K562 (cell line): ENCODE data around the gene CD96. TPM values are rescaled to one million over a fixed set of nuclear protein-coding genes. Genes with fewer than 3 reads are reported as not detected.
"Not testable (repeated sequence)": the region's sequence is repeated elsewhere in the genome, so short reads cannot be mapped to it uniquely, and the experiment has no call there.

Experiments used
- ATAC-seq: fragments of 200-7000 bp; cut with Tn5 transposase; 3 replicates; pipeline ENCODE4 v1.9.1; 2020; ENCODE audit warnings: moderate library complexity
- BruUV-seq: library from RNA; stranded (reverse); fragments of 400-500 nt; replicated peaks from 2 replicates; lab custom pipeline; 2021; lab: Mats Ljungman, UMichigan
- CTCF ChIA-PET: fragments of 300-600 bp; formaldehyde crosslinking; extraction: SDS; loops from one replicate; lab custom pipeline; 2021; ENCODE audit warnings: low intra/inter-chr PET ratio; lab: Yijun Ruan, JAX
- POLR2A ChIA-PET: fragments of 300-600, 350-650 bp; sonication (Branson Sonifier 250); formaldehyde crosslinking; extraction: SDS; loops from one replicate; lab custom pipeline; 2021; ENCODE audit warnings: antibody characterized with exemption, inconsistent platforms; lab: Yijun Ruan, JAX
- DNase-seq, 4 experiments: peaks; one replicate each; pipeline versions ENCODE4 v3.0.0 to v3.0.0-alpha.2; 2011 to 2018; ENCODE audit warnings: low spot score in 3 of 4, mixed read lengths in 3 of 4; ENCODE audit errors: extremely low read depth in 1 of 4
- FAIRE-seq: peaks from 2 replicates; lab custom pipeline; 2011; peaks lifted over from hg19 to GRCh38; lab: Jason Lieb, UNC
- H2AFZ ChIP-seq: 2 replicates; pipeline ENCODE4 v1.6.0; 2011; ENCODE audit warnings: low read depth, low read length, control low read depth, inconsistent platforms
- H3K27ac ChIP-seq: fragments of 200-600 bp; 3 replicates; pipeline ENCODE4 v1.8.0; 2011; ENCODE audit warnings: low read depth, mild to moderate bottlenecking, control low read depth, inconsistent platforms, low read length, moderate library complexity, mixed read lengths; ENCODE audit errors: extremely low read depth
- H3K27me3 ChIP-seq, 2 experiments: fragments of 300-600 bp in 1 of 2; 2 replicates in 1 of 2; 3 replicates in 1 of 2; pipeline versions ENCODE4 v1.6.0 to v1.8.0; 2011; ENCODE audit warnings: inconsistent platforms in 2 of 2, low read length in 2 of 2, mild to moderate bottlenecking in 1 of 2, mixed read lengths in 1 of 2, moderate library complexity in 1 of 2; ENCODE audit not compliant: control insufficient read depth in 2 of 2, insufficient read depth in 2 of 2
- H3K36me3 ChIP-seq: fragments of 300-600 bp; 3 replicates; pipeline ENCODE4 v1.8.0; 2011; ENCODE audit warnings: mild to moderate bottlenecking, low read length, inconsistent platforms; ENCODE audit not compliant: control insufficient read depth, insufficient read depth
- H3K4me1 ChIP-seq, 2 experiments: fragments of 200-600 bp in 1 of 2; replicated peaks in 1 of 2; 2 replicates in 1 of 2; 3 replicates in 1 of 2; pipeline versions ENCODE4 v1.5.1 to v1.8.0; 2011; ENCODE audit warnings: inconsistent platforms in 2 of 2, low read length in 2 of 2, mild to moderate bottlenecking in 1 of 2, mixed read lengths in 1 of 2, moderate library complexity in 1 of 2; ENCODE audit not compliant: control insufficient read depth in 2 of 2, insufficient read depth in 2 of 2
- H3K4me2 ChIP-seq: 2 replicates; pipeline ENCODE4 v1.6.1; 2011; ENCODE audit warnings: low read length, control low read depth, inconsistent platforms, mixed read lengths; ENCODE audit not compliant: insufficient read depth
- H3K4me3 ChIP-seq: fragments of 200-600 bp; sonication (generic), shearing (Covaris generic); 2 replicates; pipeline ENCODE4 v1.5.1; 2016; ENCODE audit warnings: control low read depth, inconsistent platforms
- H3K79me2 ChIP-seq: fragments of 200-600 bp; 3 replicates; pipeline ENCODE4 v1.8.0; 2011; ENCODE audit warnings: low read length, inconsistent platforms; ENCODE audit not compliant: control insufficient read depth, insufficient read depth
- H3K9ac ChIP-seq, 2 experiments: 2 replicates each; pipeline versions ENCODE4 v1.6.0 to v1.6.1; 2011; ENCODE audit warnings: low read depth in 2 of 2, low read length in 2 of 2, control low read depth in 1 of 2, inconsistent platforms in 1 of 2, mild to moderate bottlenecking in 1 of 2, mixed read lengths in 1 of 2; ENCODE audit not compliant: insufficient read depth in 1 of 2
- H3K9me1 ChIP-seq: one replicate; pipeline ENCODE4 v1.6.0; 2011; ENCODE audit warnings: inconsistent platforms, mild to moderate bottlenecking, low read length, moderate library complexity; ENCODE audit not compliant: control insufficient read depth, insufficient read depth
- H3K9me3 ChIP-seq: replicated peaks from 2 replicates; pipeline ENCODE4 v1.5.1; 2011; ENCODE audit warnings: low read depth, low read length, inconsistent platforms; ENCODE audit not compliant: control insufficient read depth, insufficient read depth
- H4K20me1 ChIP-seq: replicated peaks from 2 replicates; pipeline ENCODE4 v1.6.1; 2011; ENCODE audit warnings: low read length, inconsistent platforms, mixed read lengths; ENCODE audit not compliant: control insufficient read depth, insufficient read depth
- AFF1 ChIP-seq, 2 experiments: fragments of 450-650 bp; IDR thresholded peaks; 2 replicates each; pipeline ENCODE4 v1.6.1; 2018; ENCODE audit warnings: mild to moderate bottlenecking in 2 of 2, low read depth in 1 of 2; ENCODE audit not compliant: partially characterized antibody in 2 of 2
- BRCA1 ChIP-seq, 2 experiments: fragments of 450-650 bp in 1 of 2; sonication (generic) in 1 of 2; formaldehyde crosslinking in 1 of 2; IDR thresholded peaks; 2 replicates each; pipeline versions ENCODE4 v1.5.0 to v1.6.1; 2017 to 2020; ENCODE audit warnings: mild to moderate bottlenecking in 1 of 2, missing genetic modification reagents in 1 of 2
- FIP1L1 ChIP-seq: fragments of 200-400 bp; formaldehyde crosslinking; IDR thresholded peaks from 2 replicates; pipeline ENCODE4 v1.6.1; 2018; ENCODE audit warnings: mild to moderate bottlenecking, low read depth, low read length; ENCODE audit not compliant: poor library complexity, severe bottlenecking
- FOXA3 ChIP-seq, 2 experiments: fragments of 450-650 bp in 1 of 2; sonication (generic) in 1 of 2; formaldehyde crosslinking; IDR thresholded peaks in 1 of 2; conservative IDR thresholded peaks in 1 of 2; 2 replicates each; pipeline versions ENCODE4 v1.4.0 to v1.8.0; 2020 to 2022; ENCODE audit warnings: mild to moderate bottlenecking in 2 of 2, missing genetic modification reagents in 1 of 2
- NCOR1 ChIP-seq: fragments of 450-650 bp; IDR thresholded peaks from 2 replicates; pipeline ENCODE4 v1.6.1; 2016; ENCODE audit warnings: mild to moderate bottlenecking, moderate library complexity
- POLR3A ChIP-seq: IDR thresholded peaks from 2 replicates; pipeline ENCODE4 v1.6.1; 2011; ENCODE audit warnings: borderline replicate concordance, mild to moderate bottlenecking, moderate library complexity; ENCODE audit not compliant: insufficient read length, insufficient read depth; ENCODE audit errors: extremely low read depth
- ZFX ChIP-seq: sonication (generic); formaldehyde crosslinking; IDR thresholded peaks from 2 replicates; pipeline ENCODE4 v1.8.0; 2022; ENCODE audit warnings: mild to moderate bottlenecking, missing genetic modification reagents, moderate library complexity
- ZNF277 ChIP-seq: fragments of 250-450 bp; sonication (Bioruptor Pico); IDR thresholded peaks from 2 replicates; pipeline ENCODE4 v1.8.0; 2022; ENCODE audit warnings: inconsistent platforms, mild to moderate bottlenecking, moderate library complexity, borderline replicate concordance
- ZSCAN29 ChIP-seq: fragments of 450-650 bp; IDR thresholded peaks from 2 replicates; pipeline ENCODE4 v1.6.1; 2017
- WGBS: fragments of 100-300 bp; shearing (Covaris generic); methylation state at CpG from one replicate; pipeline ENCODE4 v1.1.6; 2016; ENCODE audit warnings: low coverage, mixed read lengths; ENCODE audit not compliant: insufficient coverage; ENCODE audit errors: missing lambda C conversion rate; 5-methylcytosine and 5-hydroxymethylcytosine counted together
- in situ Hi-C: fragments of 300-500 bp; cut with MboI; formaldehyde crosslinking; loops from 4 replicates; pipeline ENCODE4 v1.15.0; 2018; ENCODE audit warnings: inconsistent platforms, mixed read lengths
- intact Hi-C: fragments of 100-400 bp; cut with micrococcal nuclease; formaldehyde crosslinking; loops from 2 replicates; pipeline ENCODE4 v1.14.2; 2022
- polyA plus RNA-seq, 8 experiments: library from polyadenylated mRNA; depleted of rRNA in 4 of 8; stranded (reverse) in 5 of 8; unstranded in 3 of 8; fragments of >200 nt; fragmentation: Nextera tagmentation in 2 of 8; fragmentation: Illumina TruSeq in 1 of 8; extraction: Ambion mirVana in 2 of 8; extraction: Trizol in 1 of 8; gene quantifications; 2 replicates each; pipeline versions ENCODE4 v1.2.1 to v1.2.3, GENCODE V29; 2011 to 2014; ENCODE audit warnings: inconsistent platforms in 1 of 8, missing spikeins in 1 of 8
- total RNA-seq, 7 experiments: library from RNA; depleted of rRNA in 6 of 7; stranded (reverse); fragments of >200 nt in 6 of 7; fragmentation: Illumina TruSeq in 2 of 7; extraction: Trizol in 2 of 7; gene quantifications; 2 replicates each; pipeline versions ENCODE4 v1.2.1 to v1.2.3, GENCODE V29; 2011 to 2021; ENCODE audit warnings: low replicate concordance in 1 of 7

The CD96 gene
- total and polyA plus RNA-seq, 9 of the 15 experiments (the other 6 are each of a cell fraction or from before 2014, with no cell fraction given): 0.32 to 5.7 (median 1.2) TPM

GRCh38 chr3:111524486-111524885 lies 17.5 kb upstream of the CD96 start:
- in situ Hi-C loops, H3K79me2 ChIP-seq, H3K27me3 ChIP-seq, CTCF ChIA-PET, H3K27ac ChIP-seq, H3K4me1 ChIP-seq, H3K4me3 ChIP-seq, H3K4me2 ChIP-seq, POLR2A ChIA-PET, FAIRE-seq, intact Hi-C loops, DNase-seq, H2AFZ ChIP-seq, H3K9me1 ChIP-seq, ATAC-seq, H3K36me3 ChIP-seq, H4K20me1 ChIP-seq, H3K9me3 ChIP-seq, H3K9ac ChIP-seq, BruUV-seq: not testable (repeated sequence)
- WGBS: 0% methylated on average over 1 of the region's 1 CpG

GRCh38 chr3:111531446-111531845 lies 10.6 kb upstream of the CD96 start:
- Histone ChIP-seq H3K27me3 (no peaks in the 10 kb centered on the region), H4K20me1 (no peaks in the 10 kb centered on the region), H3K9me3 (no peaks in the 10 kb centered on the region), H3K9ac (no peak overlapping the region), H3K9me1 (no peaks in the 10 kb centered on the region), H3K36me3 (no peaks in the 10 kb centered on the region), H3K79me2 (no peaks in the 10 kb centered on the region), H3K27ac (no peak overlapping the region), H2AFZ (no peak overlapping the region), H3K4me2 (no peak overlapping the region), H3K4me3 (no peak overlapping the region), H3K4me1 (no peaks in the 10 kb centered on the region)
- ATAC-seq (no peak), DNase-seq (no peak), FAIRE-seq (no peak)
- WGBS: 0% methylated on average over 3 of the region's 4 CpGs
- intact Hi-C loops (no loop called here), in situ Hi-C loops (no loop called here)
- POLR2A ChIA-PET: no interaction called here
- no TSS peak for BruUV-seq
- CTCF ChIA-PET: no interaction called here
- TF ChIP-seq ZNF277 (CRISPR knock-in tag): no peak
- TF ChIP-seq FOXA3 (CRISPR knock-in tag; conservative IDR thresholded peaks at IDR 0.05 in 1 of 2, IDR thresholded peaks at IDR 0.05 in 1 of 2): no peak
- TF ChIP-seq BRCA1 (IDR thresholded peaks at IDR 0.05): no peak
- TF ChIP-seq BRCA1 (CRISPR knock-in tag; IDR thresholded peaks at IDR 0.05): no peak
- no peak for TF ChIP-seq ZFX
- no peak for TF ChIP-seq NCOR1
- TF ChIP-seq ZSCAN29: no peak
- TF ChIP-seq POLR3A: no peak
- no peak for TF ChIP-seq AFF1 (IDR thresholded peaks at IDR 0.05; ENCODE audit: low read depth in 1 of 2, partially characterized antibody in 2 of 2)
- TF ChIP-seq FIP1L1: no peak
